H9 (cell line): Measurements from ENCODE around the gene TERF2IP. TPM values are rescaled to one million over a fixed set of nuclear protein-coding genes. Genes with fewer than 3 reads are reported as not detected.

Source experiments
- DNase-seq: peaks from one replicate; pipeline ENCODE4 v3.0.0-alpha.2; 2017
- H2AFZ ChIP-seq: one replicate; pipeline ENCODE4 v1.6.1; 2013; ENCODE audit warnings: mild to moderate bottlenecking, low read length, control low read depth, moderate library complexity
- H2AK5ac ChIP-seq: 2 replicates; pipeline ENCODE4 v1.6.1; 2013; ENCODE audit warnings: low read length, control low read depth, mixed read lengths; ENCODE audit not compliant: insufficient read length
- H2BK120ac ChIP-seq: one replicate; pipeline ENCODE4 v1.6.1; 2013; ENCODE audit warnings: low read depth, mild to moderate bottlenecking, low read length, control low read depth, inconsistent platforms; ENCODE audit not compliant: poor library complexity, severe bottlenecking
- H2BK12ac ChIP-seq: 2 replicates; pipeline ENCODE4 v1.6.1; 2013; ENCODE audit warnings: low read length, control low read depth, mixed read lengths, low read depth; ENCODE audit not compliant: insufficient read length
- H2BK15ac ChIP-seq: 2 replicates; pipeline ENCODE4 v1.6.1; 2013; ENCODE audit warnings: low read depth, low read length, control low read depth
- H2BK20ac ChIP-seq: one replicate; pipeline ENCODE4 v1.6.1; 2013; ENCODE audit warnings: low read depth, mild to moderate bottlenecking, low read length, control low read depth, inconsistent platforms; ENCODE audit not compliant: poor library complexity, severe bottlenecking
- H2BK5ac ChIP-seq: 2 replicates; pipeline ENCODE4 v1.6.1; 2013; ENCODE audit warnings: low read length, control low read depth, mixed read lengths; ENCODE audit not compliant: insufficient read length
- H3K14ac ChIP-seq: 2 replicates; pipeline ENCODE4 v1.6.1; 2013; ENCODE audit warnings: low read length, control low read depth; ENCODE audit not compliant: insufficient read depth
- H3K18ac ChIP-seq: 2 replicates; pipeline ENCODE4 v1.6.1; 2013; ENCODE audit warnings: low read depth, mild to moderate bottlenecking, mixed read lengths, low read length, control low read depth; ENCODE audit not compliant: insufficient read length
- H3K23ac ChIP-seq: 2 replicates; pipeline ENCODE4 v1.6.1; 2013; ENCODE audit warnings: low read length, control low read depth, mixed read lengths, low read depth; ENCODE audit not compliant: insufficient read length
- H3K23me2 ChIP-seq: 2 replicates; pipeline ENCODE4 v1.6.1; 2013; ENCODE audit warnings: low read depth, mild to moderate bottlenecking, mixed read lengths, low read length, control low read depth; ENCODE audit not compliant: insufficient read length, poor library complexity, severe bottlenecking
- H3K27ac ChIP-seq: 2 replicates; pipeline ENCODE4 v1.5.1; 2013; ENCODE audit warnings: low read length, control low read depth, mixed read lengths, low read depth; ENCODE audit not compliant: insufficient read length
- H3K27me3 ChIP-seq: 2 replicates; pipeline ENCODE4 v1.6.1; 2013; ENCODE audit warnings: low read length, control low read depth, inconsistent platforms; ENCODE audit not compliant: insufficient read depth
- H3K4ac ChIP-seq: 2 replicates; pipeline ENCODE4 v1.6.1; 2013; ENCODE audit warnings: low read depth, mild to moderate bottlenecking, control low read depth, inconsistent platforms, low read length, moderate library complexity
- H3K4me1 ChIP-seq: 2 replicates; pipeline ENCODE4 v1.6.1; 2013; ENCODE audit warnings: low read length, control low read depth, inconsistent platforms; ENCODE audit not compliant: insufficient read depth
- H3K4me2 ChIP-seq: 2 replicates; pipeline ENCODE4 v1.6.1; 2013; ENCODE audit warnings: low read length, control low read depth, mixed read lengths; ENCODE audit not compliant: insufficient read length, insufficient read depth
- H3K56ac ChIP-seq: 2 replicates; pipeline ENCODE4 v1.6.1; 2013; ENCODE audit warnings: low read depth, mild to moderate bottlenecking, mixed read lengths, low read length, control low read depth; ENCODE audit not compliant: insufficient read length
- H3K79me1 ChIP-seq: 2 replicates; pipeline ENCODE4 v1.6.1; 2013; ENCODE audit warnings: low read depth, mild to moderate bottlenecking, moderate library complexity, low read length, control low read depth, inconsistent platforms; ENCODE audit not compliant: insufficient read depth, poor library complexity, severe bottlenecking
- H3K79me2 ChIP-seq: 2 replicates; pipeline ENCODE4 v1.6.1; 2013; ENCODE audit warnings: low read length, control low read depth, inconsistent platforms; ENCODE audit not compliant: insufficient read depth
- H3K9ac ChIP-seq: 2 replicates; pipeline ENCODE4 v1.6.1; 2013; ENCODE audit warnings: low read length, control low read depth, mixed read lengths; ENCODE audit not compliant: insufficient read length; ENCODE audit errors: extremely low read depth
- H3K9me3 ChIP-seq: one replicate; pipeline ENCODE4 v1.6.1; 2013; ENCODE audit warnings: low read depth, low read length, inconsistent platforms; ENCODE audit not compliant: control insufficient read depth
- H3T11ph ChIP-seq: one replicate; pipeline ENCODE4 v1.6.1; 2013; ENCODE audit warnings: mild to moderate bottlenecking, low read length, control low read depth, inconsistent platforms
- H4K20me1 ChIP-seq: one replicate; pipeline ENCODE4 v1.6.1; 2013; ENCODE audit not compliant: control insufficient read depth, insufficient read length, insufficient read depth
- H4K5ac ChIP-seq: 2 replicates; pipeline ENCODE4 v1.6.1; 2013; ENCODE audit warnings: low read depth, mild to moderate bottlenecking, mixed read lengths, low read length, control low read depth; ENCODE audit not compliant: insufficient read length
- H4K8ac ChIP-seq: replicated peaks from 2 replicates; pipeline ENCODE4 v1.6.1; 2013; ENCODE audit warnings: low read length, control low read depth, mixed read lengths, low read depth; ENCODE audit not compliant: insufficient read length
- H4K91ac ChIP-seq: 2 replicates; pipeline ENCODE4 v1.6.1; 2013; ENCODE audit warnings: low read depth, mild to moderate bottlenecking, moderate library complexity, mixed read lengths, low read length, control low read depth; ENCODE audit not compliant: insufficient read length
- H3K27ac Mint-ChIP-seq, 3 experiments: 2 replicates in 2 of 3; 3 replicates in 1 of 3; pipeline ENCODE4 v1.8.0; 2020 to 2021; ENCODE audit warnings: mixed read lengths in 3 of 3, mild to moderate bottlenecking in 1 of 3, moderate library complexity in 1 of 3
- H3K27me3 Mint-ChIP-seq: 2 replicates; pipeline ENCODE4 v1.8.0; 2021; ENCODE audit warnings: low read depth, mild to moderate bottlenecking, moderate library complexity, mixed read lengths
- H3K36me3 Mint-ChIP-seq, 3 experiments: 2 replicates in 2 of 3; 3 replicates in 1 of 3; pipeline ENCODE4 v1.8.0; 2020 to 2021; ENCODE audit warnings: low read depth in 3 of 3, mixed read lengths in 3 of 3; ENCODE audit not compliant: insufficient read depth in 1 of 3
- H3K4me1 Mint-ChIP-seq, 2 experiments: 2 replicates each; pipeline ENCODE4 v1.8.0; 2020; ENCODE audit warnings: mixed read lengths in 2 of 2
- H3K4me3 Mint-ChIP-seq, 2 experiments: 2 replicates in 1 of 2; 3 replicates in 1 of 2; pipeline ENCODE4 v1.8.0; 2020 to 2021; ENCODE audit warnings: mild to moderate bottlenecking in 2 of 2, mixed read lengths in 2 of 2, moderate library complexity in 1 of 2
- H3K9me3 Mint-ChIP-seq, 2 experiments: 2 replicates in 1 of 2; 3 replicates in 1 of 2; pipeline ENCODE4 v1.8.0; 2020; ENCODE audit warnings: mild to moderate bottlenecking in 2 of 2, mixed read lengths in 2 of 2, moderate library complexity in 1 of 2
- WGBS: extraction: QIAGEN DNeasy Blood & Tissue Kit; methylation state at CpG from one replicate; pipeline ENCODE4 v1.1.7; 2013; ENCODE audit warnings: missing lambda C conversion rate, low lambda C conversion rate, mixed read lengths; ENCODE audit not compliant: insufficient read length; ENCODE audit errors: extremely low coverage; 5-methylcytosine and 5-hydroxymethylcytosine counted together
- total RNA-seq: library from RNA; stranded (reverse); gene quantifications from 2 replicates; pipeline ENCODE4 v1.2.1, GENCODE V29; 2021
- TF ChIP-seq, protein P1 (sequence below): fragments of 200-600 bp; sonication (generic); conservative IDR thresholded peaks from 3 replicates; pipeline ENCODE4 v1.8.0; 2021; ENCODE audit warnings: antibody characterized with exemption, mild to moderate bottlenecking

Gene TERF2IP
- total RNA-seq, 1 experiment from 2014 or later = 15.6 TPM

DNA sequence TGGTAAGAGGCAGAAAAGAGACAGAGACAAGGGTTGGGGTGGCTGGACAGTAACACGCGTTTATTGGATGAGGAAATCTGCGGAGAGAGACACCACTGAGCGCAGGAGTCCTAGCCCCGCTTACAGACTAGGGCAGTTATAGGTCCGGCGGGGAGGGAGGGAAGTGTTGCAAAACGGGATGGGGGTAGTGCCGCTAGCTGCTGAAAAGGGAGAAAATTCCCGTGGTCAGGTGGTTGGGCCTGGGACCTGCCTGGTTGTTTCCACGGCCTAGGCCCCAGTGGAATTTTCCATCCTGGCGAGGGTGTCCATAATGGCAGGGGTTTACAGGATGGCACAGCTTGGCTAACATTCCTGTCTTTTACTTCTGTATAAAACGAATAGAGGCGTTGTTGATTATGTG, 34.7 kb downstream of the TERF2IP start:
- Histone ChIP-seq H4K91ac (no peak overlapping the region), H2BK5ac (no peak overlapping the region), H2BK12ac (no peak overlapping the region), H3K18ac (no peak overlapping the region), H2BK120ac (no peak overlapping the region), H3K23me2 (no peaks in the 10 kb centered on the region), H3K79me1 (no peaks in the 10 kb centered on the region), H3T11ph (no peak overlapping the region), H3K14ac (no peak overlapping the region), H3K9me3 (peaks cover 28% of the 10 kb centered on the region), H3K4me2 (peak overlapping the region; percentile 5), H3K9ac (no peak overlapping the region), H4K20me1 (no peaks in the 10 kb centered on the region), H3K27ac (no peak overlapping the region), H3K79me2 (no peaks in the 10 kb centered on the region), H3K56ac (no peak overlapping the region), H3K27me3 (no peaks in the 10 kb centered on the region), H4K5ac (no peak overlapping the region), H3K4me1 (no peaks in the 10 kb centered on the region), H2BK20ac (no peak overlapping the region), H2BK15ac (no peak overlapping the region), H3K4ac (no peak overlapping the region), H2AFZ (no peak overlapping the region), H2AK5ac (no peak overlapping the region), H4K8ac (no peak overlapping the region), H3K23ac (no peak overlapping the region)
- no peak for DNase-seq
- Mint-ChIP-seq H3K27ac (no peak overlapping the region), H3K4me1 (peaks cover 2 to 3% of the 10 kb centered on the region in 2 experiments; a peak in 2 of 4 replicates), H3K9me3 (peaks cover 39 to 45% of the 10 kb centered on the region in 2 experiments), H3K27me3 (peaks cover 2% of the 10 kb centered on the region; the same call in 1 of the 2 replicates), H3K4me3 (no peak overlapping the region), H3K36me3 (peaks cover 20 to 29% (median 24%) of the 10 kb centered on the region in 3 experiments)
- no CpG with 5 or more reads among the region's 14 CpGs for WGBS
- TF ChIP-seq, protein P1, sequence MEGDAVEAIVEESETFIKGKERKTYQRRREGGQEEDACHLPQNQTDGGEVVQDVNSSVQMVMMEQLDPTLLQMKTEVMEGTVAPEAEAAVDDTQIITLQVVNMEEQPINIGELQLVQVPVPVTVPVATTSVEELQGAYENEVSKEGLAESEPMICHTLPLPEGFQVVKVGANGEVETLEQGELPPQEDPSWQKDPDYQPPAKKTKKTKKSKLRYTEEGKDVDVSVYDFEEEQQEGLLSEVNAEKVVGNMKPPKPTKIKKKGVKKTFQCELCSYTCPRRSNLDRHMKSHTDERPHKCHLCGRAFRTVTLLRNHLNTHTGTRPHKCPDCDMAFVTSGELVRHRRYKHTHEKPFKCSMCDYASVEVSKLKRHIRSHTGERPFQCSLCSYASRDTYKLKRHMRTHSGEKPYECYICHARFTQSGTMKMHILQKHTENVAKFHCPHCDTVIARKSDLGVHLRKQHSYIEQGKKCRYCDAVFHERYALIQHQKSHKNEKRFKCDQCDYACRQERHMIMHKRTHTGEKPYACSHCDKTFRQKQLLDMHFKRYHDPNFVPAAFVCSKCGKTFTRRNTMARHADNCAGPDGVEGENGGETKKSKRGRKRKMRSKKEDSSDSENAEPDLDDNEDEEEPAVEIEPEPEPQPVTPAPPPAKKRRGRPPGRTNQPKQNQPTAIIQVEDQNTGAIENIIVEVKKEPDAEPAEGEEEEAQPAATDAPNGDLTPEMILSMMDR = no peak
